Motor neuron (in vitro differentiated cells): ENCODE data around the gene MYOG. TPM values are rescaled to one million over a fixed set of nuclear protein-coding genes. Genes with fewer than 3 reads are reported as not detected.
A peak's percentile ranks its signal among the peaks of the same experiment; 100 is the strongest.

ENCODE experiments used
- ATAC-seq, 8 experiments: fragments of 200-7000 bp; cut with Tn5 transposase; replicated peaks in 6 of 8; 2 replicates each; pipeline ENCODE4 v1.8.0; 2021; ENCODE audit warnings: mild to moderate bottlenecking in 8 of 8, moderate library complexity in 8 of 8
- H3K27ac ChIP-seq, 2 donors: fragments of 250-450 bp; sonication (Bioruptor Pico); 2 replicates each; pipeline ENCODE4 v1.9.0; 2021; ENCODE audit warnings: antibody characterized with exemption in 2 of 2, mild to moderate bottlenecking in 2 of 2, moderate library complexity in 1 of 2
- H3K4me1 ChIP-seq, 2 donors: fragments of 250-450 bp; sonication (Bioruptor Pico); replicated peaks in 1 of 2; 2 replicates each; pipeline ENCODE4 v1.6.1; 2021; ENCODE audit warnings: antibody characterized with exemption in 2 of 2, mild to moderate bottlenecking in 2 of 2, moderate library complexity in 1 of 2
- H3K4me3 ChIP-seq, 5 donors: fragments of 250-450 bp; sonication (Bioruptor Pico); 2 replicates each; pipeline ENCODE4 v1.9.0; 2021; ENCODE audit warnings: antibody characterized with exemption in 5 of 5, mild to moderate bottlenecking in 5 of 5, moderate library complexity in 4 of 5
- WGBS, 10 experiments: fragments of 450-650 bp; shearing (Covaris generic); methylation state at CpG; one replicate each; pipeline ENCODE4 v1.0.0; 2022; 5-methylcytosine and 5-hydroxymethylcytosine counted together
- in situ Hi-C, 9 experiments: fragments of 400-800 bp; cut with MboI; loops; one replicate each; pipeline ENCODE4 v1.15.0; 2021; ENCODE audit warnings: low sequenced_read_pairs in 9 of 9, low pct_unique_long_range_greater_than_20kb in 2 of 9; ENCODE audit not compliant: unreplicated experiment in 9 of 9
- total RNA-seq, 8 experiments: library from RNA; unstranded; fragments of 300-600 nt; gene quantifications; 2 replicates each; pipeline versions ENCODE4 v1.2.3 to v1.2.4, GENCODE V29; 2022

Gene MYOG
- under 1 TPM in 6 of 8 experiments, not detected in 2; 0.14 to 0.71 (median 0.22) TPM for total RNA-seq

- H3K4me1 ChIP-seq = peaks cover 31 to 34% of the 10 kb centered on the region in 2 donors
- H3K4me3 ChIP-seq = no peak within 1 kb of the TSS
- H3K27ac ChIP-seq = no peak within 1 kb of the TSS
- in situ Hi-C loops = no loop called here
- no peak for ATAC-seq
- WGBS, 10 experiments = 61 to 83% (median 71%) methylated on average over 4 to 11 of the region's 36 CpGs; no CpG with 5 or more reads in 7 of the 10 experiments
These were observed at the start of gene MYOG for GRCh38 chr1:203085528-203086406. MYOG (minus strand) TSS chr1:203086012; CDS start chr1:203085961, 51 bp downstream.

- no peak overlapping the region for H3K27ac ChIP-seq
- WGBS, 10 experiments = 38 to 100% (median 79%) methylated on average over 2 to 12 of the region's 12 CpGs; no CpG with 5 or more reads in 2 of the 10 experiments
- H3K4me1 ChIP-seq = peaks cover 3% of the 10 kb centered on the region in 2 donors
- in situ Hi-C loops = no loop called here
- peak in 3 of 8 experiments; percentile 68 to 86 (median 73) for ATAC-seq
- H3K4me3 ChIP-seq = no peak overlapping the region
These were observed 48.3 kb upstream of the MYOG start for GRCh38 chr1:203133970-203134725.

GRCh38 chr1:203131548-203132200, 45.9 kb upstream of the MYOG start:
- ATAC-seq = no peak
- in situ Hi-C loops = no loop called here
- no peak overlapping the region for H3K4me3 ChIP-seq
- WGBS, 10 experiments = 0 to 92% (median 86%) methylated on average over 1 to 7 of the region's 9 CpGs; no CpG with 5 or more reads in 1 of the 10 experiments
- peaks cover 16 to 20% of the 10 kb centered on the region in 2 donors for H3K4me1 ChIP-seq
- no peak overlapping the region for H3K27ac ChIP-seq

GRCh38 chr1:203130358-203130985, 44.7 kb upstream of the MYOG start:
- in situ Hi-C loops = no loop called here
- ATAC-seq = no peak
- H3K4me1 ChIP-seq = peaks cover 19 to 23% of the 10 kb centered on the region in 2 donors
- no peak overlapping the region for H3K27ac ChIP-seq
- H3K4me3 ChIP-seq = no peak overlapping the region
- 60 to 100% (median 76%) methylated on average over 1 to 3 of the region's 3 CpGs; no CpG with 5 or more reads in 5 of the 10 experiments for WGBS, 10 experiments

- no peak for ATAC-seq
These were observed 43.9 kb upstream of the MYOG start for GRCh38 chr1:203129501-203130231.

GRCh38 chr1:203128716-203129500, 43.1 kb upstream of the MYOG start:
- H3K27ac ChIP-seq = no peak overlapping the region
- no peak for ATAC-seq
- 83 to 100% (median 91%) methylated on average over 1 to 10 of the region's 29 CpGs; no CpG with 5 or more reads in 3 of the 10 experiments for WGBS, 10 experiments
- in situ Hi-C loops = loop anchor here in 1 of 9 experiments (10.0 kb wide), 1 partner anchor 86 kb away; no protein-coding TSS in a partner anchor
- H3K4me1 ChIP-seq = peaks cover 19 to 23% of the 10 kb centered on the region in 2 donors
- peak overlapping the region in 4 of 5 donors; percentile 31 to 39 (median 33) for H3K4me3 ChIP-seq

More at GRCh38 chr1:203129501-203130231, 43.9 kb upstream of the MYOG start:
- no peak overlapping the region for H3K27ac ChIP-seq
- WGBS, 10 experiments = 0 to 83% (median 54%) methylated on average over 1 to 5 of the region's 7 CpGs; no CpG with 5 or more reads in 2 of the 10 experiments
- no peak overlapping the region for H3K4me3 ChIP-seq
- peaks cover 19 to 23% of the 10 kb centered on the region in 2 donors for H3K4me1 ChIP-seq
- in situ Hi-C loops = loop anchor here in 1 of 9 experiments (10.0 kb wide), 1 partner anchor 85 kb away; no protein-coding TSS in a partner anchor

GRCh38 chr1:203128431-203128715, 42.6 kb upstream of the MYOG start:
- in situ Hi-C loops = loop anchor here in 1 of 9 experiments (10.0 kb wide), 1 partner anchor 86 kb away; no protein-coding TSS in a partner anchor
- H3K27ac ChIP-seq = no peak overlapping the region
- ATAC-seq = no peak
- H3K4me1 ChIP-seq = peaks cover 19 to 23% of the 10 kb centered on the region in 2 donors
- 27 to 43% (median 28%) methylated on average over 1 to 7 of the region's 7 CpGs; no CpG with 5 or more reads in 7 of the 10 experiments for WGBS, 10 experiments
- H3K4me3 ChIP-seq = peak overlapping the region; percentile 31 to 39 (median 34)

- 0 to 4% (median 1%) methylated on average over 3 to 24 of the region's 51 CpGs; no CpG with 5 or more reads in 6 of the 10 experiments for WGBS, 10 experiments
- in situ Hi-C loops = loop anchor here in 1 of 9 experiments (10.0 kb wide), 1 partner anchor 87 kb away; no protein-coding TSS in a partner anchor
- Histone ChIP-seq H3K27ac (no peak within 1 kb of the TSS), H3K4me1 (peaks cover 19 to 23% of the 10 kb centered on the region in 2 donors), H3K4me3 (peak within 1 kb of the TSS; percentile 31 to 39 (median 34))
- ATAC-seq = peak; percentile 94 to 99 (median 96)
These were observed 42.0 kb upstream of the MYOG start, which contains the start of gene ADORA1 for GRCh38 chr1:203127666-203128430. ADORA1 (plus strand) TSS chr1:203127726; CDS start chr1:203128842, 1,116 bp downstream.

- Histone ChIP-seq H3K4me1 (peaks cover 19 to 23% of the 10 kb centered on the region in 2 donors), H3K4me3 (peak overlapping the region; percentile 31 to 39 (median 34)), H3K27ac (no peak overlapping the region)
- in situ Hi-C loops = loop anchor here in 1 of 9 experiments (10.0 kb wide), 1 partner anchor 88 kb away; no protein-coding TSS in a partner anchor
- WGBS, 10 experiments = 0 to 71% (median 42%) methylated on average over 1 to 11 of the region's 12 CpGs; no CpG with 5 or more reads in 1 of the 10 experiments
- peak in 5 of 8 experiments; percentile 5 to 23 (median 14) for ATAC-seq
These were observed 41.3 kb upstream of the MYOG start for GRCh38 chr1:203126866-203127665.
